ENCODE measurements around the gene CRTC1. TPM values are rescaled to one million over a fixed set of nuclear protein-coding genes. Genes with fewer than 3 reads are reported as not detected.

The CRTC1 gene
- total RNA-seq, 2 donors from 2014 or later, result 4.0 to 5.8 TPM

DNA sequence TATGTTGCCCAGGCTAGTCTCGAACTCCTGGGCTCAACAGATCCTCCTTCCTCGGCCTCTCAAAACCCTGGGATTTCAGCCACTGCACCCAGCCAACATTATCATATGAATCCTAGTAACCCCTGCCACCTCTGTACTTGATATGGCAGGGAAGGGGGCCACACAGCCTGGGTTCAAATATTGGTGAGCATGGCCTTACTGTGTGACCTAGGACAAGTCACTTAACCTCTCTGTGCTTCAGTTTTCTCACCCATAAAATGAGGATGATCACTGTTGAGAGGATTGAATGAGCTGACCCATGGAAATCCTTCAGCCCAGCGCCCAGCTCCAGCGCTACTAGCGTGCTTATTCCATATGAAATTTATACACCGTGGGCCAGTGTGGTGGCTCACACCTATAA is 111.2 kb downstream of the CRTC1 start:
- no peak overlapping the region for H3K4me3 ChIP-seq
- peaks cover 0 to 23% of the 10 kb centered on the region in 2 donors for H3K4me1 ChIP-seq
- TF ChIP-seq, protein P1, sequence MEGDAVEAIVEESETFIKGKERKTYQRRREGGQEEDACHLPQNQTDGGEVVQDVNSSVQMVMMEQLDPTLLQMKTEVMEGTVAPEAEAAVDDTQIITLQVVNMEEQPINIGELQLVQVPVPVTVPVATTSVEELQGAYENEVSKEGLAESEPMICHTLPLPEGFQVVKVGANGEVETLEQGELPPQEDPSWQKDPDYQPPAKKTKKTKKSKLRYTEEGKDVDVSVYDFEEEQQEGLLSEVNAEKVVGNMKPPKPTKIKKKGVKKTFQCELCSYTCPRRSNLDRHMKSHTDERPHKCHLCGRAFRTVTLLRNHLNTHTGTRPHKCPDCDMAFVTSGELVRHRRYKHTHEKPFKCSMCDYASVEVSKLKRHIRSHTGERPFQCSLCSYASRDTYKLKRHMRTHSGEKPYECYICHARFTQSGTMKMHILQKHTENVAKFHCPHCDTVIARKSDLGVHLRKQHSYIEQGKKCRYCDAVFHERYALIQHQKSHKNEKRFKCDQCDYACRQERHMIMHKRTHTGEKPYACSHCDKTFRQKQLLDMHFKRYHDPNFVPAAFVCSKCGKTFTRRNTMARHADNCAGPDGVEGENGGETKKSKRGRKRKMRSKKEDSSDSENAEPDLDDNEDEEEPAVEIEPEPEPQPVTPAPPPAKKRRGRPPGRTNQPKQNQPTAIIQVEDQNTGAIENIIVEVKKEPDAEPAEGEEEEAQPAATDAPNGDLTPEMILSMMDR (IDR thresholded peaks at IDR 0.05), result no peak
- no peak for DNase-seq (ENCODE audit: low spot score)
- H3K9me3 ChIP-seq, result no peaks in the 10 kb centered on the region
- H3K36me3 ChIP-seq, result no peaks in the 10 kb centered on the region
- H3K27ac ChIP-seq, result peak overlapping the region in 1 of 2 donors; percentile 10
- H3K27me3 ChIP-seq, result peaks cover 14 to 23% of the 10 kb centered on the region in 2 donors

DNA sequence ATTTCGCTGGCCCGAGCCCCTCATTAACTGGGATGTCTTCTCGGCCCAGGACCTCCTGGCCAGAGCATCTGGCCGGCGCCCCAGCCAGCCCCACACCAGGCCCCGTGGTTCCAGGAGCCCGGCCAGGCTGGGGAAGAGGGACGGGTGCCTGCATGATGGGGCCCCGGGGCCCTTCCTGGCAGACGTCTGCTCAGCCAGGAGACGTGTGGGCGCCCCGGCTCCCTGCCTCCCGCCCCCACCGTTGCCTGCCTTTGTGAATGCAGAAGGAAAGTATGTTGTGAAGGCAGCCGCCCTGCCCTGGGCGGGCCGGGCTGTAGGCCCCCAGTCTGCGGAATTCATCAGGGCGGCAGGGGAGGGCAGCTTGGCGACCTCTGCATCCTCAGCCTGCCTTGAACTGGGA is 112.1 kb downstream of the CRTC1 start:
- Histone ChIP-seq H3K27ac (peak overlapping the region in 1 of 2 donors; percentile 10), H3K27me3 (peaks cover 9 to 14% of the 10 kb centered on the region in 2 donors), H3K36me3 (no peaks in the 10 kb centered on the region), H3K4me1 (peaks cover 0 to 15% of the 10 kb centered on the region in 2 donors), H3K4me3 (peak overlapping the region in 1 of 2 donors; percentile 6), H3K9me3 (no peaks in the 10 kb centered on the region)
- TF ChIP-seq, protein P1 (IDR thresholded peaks at IDR 0.05), result no peak
- DNase-seq (ENCODE audit: low spot score), result peak; percentile 72

DNA sequence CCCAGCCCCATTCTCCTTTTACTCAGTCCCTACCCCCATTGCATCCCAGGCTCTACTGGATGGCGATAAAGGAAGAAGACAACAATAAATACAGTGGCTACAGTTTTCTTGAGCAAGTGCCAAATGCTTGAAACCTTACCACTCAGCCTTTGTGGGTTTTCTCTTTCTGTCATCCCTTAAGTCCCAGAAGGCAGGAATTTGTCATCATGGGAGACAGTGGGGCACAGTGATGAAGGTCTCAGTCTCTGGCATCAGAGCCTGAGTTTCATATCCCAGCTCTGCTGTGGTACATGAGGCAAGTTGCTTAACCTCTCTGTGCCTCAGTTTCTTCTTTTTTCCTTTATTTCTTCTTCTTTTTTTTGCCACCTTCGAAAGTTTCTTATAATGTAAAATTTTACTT is 112.8 kb downstream of the CRTC1 start:
- no peak for DNase-seq (ENCODE audit: low spot score)
- TF ChIP-seq, protein P1 (IDR thresholded peaks at IDR 0.05), result no peak
- peaks cover 0 to 8% of the 10 kb centered on the region in 2 donors for H3K4me1 ChIP-seq
- no peaks in the 10 kb centered on the region for H3K9me3 ChIP-seq
- no peaks in the 10 kb centered on the region for H3K36me3 ChIP-seq
- H3K27ac ChIP-seq, result no peak overlapping the region
- no peak overlapping the region for H3K4me3 ChIP-seq
- H3K27me3 ChIP-seq, result peaks cover 2 to 7% of the 10 kb centered on the region in 2 donors

DNA sequence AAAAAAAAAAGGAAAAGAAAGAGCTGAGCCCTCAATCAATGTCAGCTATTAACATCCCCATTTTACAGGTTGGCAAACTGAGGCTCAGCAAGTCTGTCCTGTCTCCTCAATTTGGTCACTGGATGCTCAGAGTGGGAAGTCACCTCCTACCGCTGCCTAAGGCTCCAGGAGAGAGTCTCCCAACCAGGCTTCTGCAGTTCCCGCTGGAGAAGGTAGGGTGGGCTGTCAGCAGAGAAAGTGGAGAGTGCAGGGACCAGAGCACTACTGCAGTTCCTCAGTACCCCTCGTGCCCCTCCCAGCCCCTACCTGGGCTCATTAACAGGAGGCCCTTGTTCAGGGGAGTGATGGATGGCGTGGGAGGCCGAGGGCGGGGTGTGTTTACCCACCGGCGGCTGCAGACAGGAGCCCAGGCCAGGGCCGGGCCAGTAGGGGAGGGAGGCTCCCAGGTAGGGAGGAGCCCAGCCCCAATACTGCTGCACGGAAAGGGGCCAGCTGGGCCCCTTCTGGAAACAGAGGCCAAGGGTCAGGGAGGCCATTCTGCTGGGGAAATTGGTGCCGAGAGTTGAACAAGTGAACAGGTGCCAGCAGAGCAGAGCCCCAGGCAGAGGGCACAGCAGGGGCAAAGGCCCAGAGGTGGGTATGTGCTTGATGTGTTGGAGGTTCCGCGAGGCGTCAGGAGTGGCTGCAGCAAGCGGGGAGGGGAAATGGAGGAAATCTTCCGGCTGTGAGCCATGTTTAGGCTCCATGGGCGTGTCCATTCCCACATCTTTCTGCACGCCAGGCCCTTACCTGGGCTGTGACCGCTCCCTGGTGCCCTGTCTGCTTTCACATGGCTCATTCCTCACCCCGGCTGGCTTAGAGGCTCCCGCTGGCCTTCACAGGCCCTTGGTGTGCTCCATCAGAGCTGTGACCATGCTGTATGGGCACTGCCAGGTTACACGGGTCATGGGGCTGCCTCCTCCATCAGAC is 115.2 kb downstream of the CRTC1 start:
- no peak overlapping the region for H3K4me3 ChIP-seq
- TF ChIP-seq, protein P1 (IDR thresholded peaks at IDR 0.05), result no peak
- no peak overlapping the region for H3K27ac ChIP-seq
- no peak for DNase-seq (ENCODE audit: low spot score)
- H3K9me3 ChIP-seq, result no peaks in the 10 kb centered on the region
- peaks cover 0 to under 1% of the 10 kb centered on the region in 2 donors for H3K27me3 ChIP-seq
- H3K36me3 ChIP-seq, result no peaks in the 10 kb centered on the region
- H3K4me1 ChIP-seq, result peaks cover 0 to 6% of the 10 kb centered on the region in 2 donors

- TF ChIP-seq, protein P1 (IDR thresholded peaks at IDR 0.05), result no peak
- Histone ChIP-seq H3K4me3 (no peak overlapping the region), H3K27ac (no peak overlapping the region), H3K4me1 (peaks cover 0 to 6% of the 10 kb centered on the region in 2 donors), H3K36me3 (no peaks in the 10 kb centered on the region), H3K9me3 (no peaks in the 10 kb centered on the region), H3K27me3 (no peaks in the 10 kb centered on the region)
- no peak for DNase-seq (ENCODE audit: low spot score)
Observed at GRCh38 chr19:18799389-18799970, 116.0 kb downstream of the CRTC1 start.
